H1 (cell line): Measurements from ENCODE around the gene PCDH9. TPM values are rescaled to one million over a fixed set of nuclear protein-coding genes. Genes with fewer than 3 reads are reported as not detected.

Experiments
- HDAC2 ChIP-seq, 2 experiments: fragments of 300-600 bp in 1 of 2; sonication (generic) in 1 of 2; IDR thresholded peaks; 2 replicates each; pipeline ENCODE4 v1.6.1; 2011 to 2012; ENCODE audit warnings: low read depth in 2 of 2, low read length in 2 of 2, mild to moderate bottlenecking in 2 of 2, moderate library complexity in 2 of 2, borderline replicate concordance in 1 of 2, inconsistent platforms in 1 of 2
- TBP ChIP-seq: IDR thresholded peaks from 2 replicates; pipeline ENCODE4 v1.6.1; 2011; ENCODE audit warnings: low read depth, low read length, improper control_type of control experiment
- polyA plus RNA-seq, 7 experiments: library from polyadenylated mRNA; depleted of rRNA in 3 of 7; stranded (reverse) in 5 of 7; unstranded in 2 of 7; fragments of >200 nt in 5 of 7; fragments of 200-250 nt in 2 of 7; gene quantifications; 1 replicate in 5 of 7; 2 replicates in 1 of 7; 4 replicates in 1 of 7; pipeline versions ENCODE4 v1.2.1 to v1.2.3, GENCODE V29; 2011 to 2013; ENCODE audit warnings: missing spikeins in 2 of 7, mixed read lengths in 2 of 7
- total RNA-seq: library from RNA; stranded (reverse); fragmentation: NEBNext Ultra II Directional; extraction: Animal tissue kit (Norgen Biotek cat#: 25700); gene quantifications from 2 replicates; pipeline ENCODE4 v1.2.1, GENCODE V29; 2021
- TF ChIP-seq, protein P1 (sequence below): fragments of 300-600 bp; sonication (generic); IDR thresholded peaks from 2 replicates; pipeline ENCODE4 v1.7.1; 2012; ENCODE audit warnings: low read length, moderate library complexity, mild to moderate bottlenecking, inconsistent platforms; ENCODE audit not compliant: insufficient replicate concordance

PCDH9 gene
- total and polyA plus RNA-seq, 2 of the 8 experiments (the other 6 are each of a cell fraction or from before 2014, with no cell fraction given), result 0.12 to 0.60 TPM

DNA sequence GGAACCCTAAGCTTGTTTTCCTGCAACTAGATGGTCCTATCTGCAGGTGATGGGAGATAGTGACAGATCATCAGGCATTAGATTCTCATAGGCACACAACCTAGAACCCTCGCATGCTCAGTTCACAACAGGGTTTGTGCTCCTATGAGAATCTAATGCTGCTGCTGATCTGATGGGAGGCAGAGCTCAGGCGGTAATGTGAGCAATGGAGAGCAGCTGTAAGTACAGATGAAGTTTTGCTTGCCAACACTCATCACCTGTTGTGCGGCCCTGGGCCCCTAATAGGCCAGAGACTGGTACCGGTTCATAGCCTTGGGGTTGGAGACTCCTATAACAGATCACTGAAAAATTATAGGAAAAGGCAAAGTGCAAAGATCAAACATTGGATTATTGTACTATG is 267.2 kb downstream of the PCDH9 start (continued):
- TF ChIP-seq, protein P1, sequence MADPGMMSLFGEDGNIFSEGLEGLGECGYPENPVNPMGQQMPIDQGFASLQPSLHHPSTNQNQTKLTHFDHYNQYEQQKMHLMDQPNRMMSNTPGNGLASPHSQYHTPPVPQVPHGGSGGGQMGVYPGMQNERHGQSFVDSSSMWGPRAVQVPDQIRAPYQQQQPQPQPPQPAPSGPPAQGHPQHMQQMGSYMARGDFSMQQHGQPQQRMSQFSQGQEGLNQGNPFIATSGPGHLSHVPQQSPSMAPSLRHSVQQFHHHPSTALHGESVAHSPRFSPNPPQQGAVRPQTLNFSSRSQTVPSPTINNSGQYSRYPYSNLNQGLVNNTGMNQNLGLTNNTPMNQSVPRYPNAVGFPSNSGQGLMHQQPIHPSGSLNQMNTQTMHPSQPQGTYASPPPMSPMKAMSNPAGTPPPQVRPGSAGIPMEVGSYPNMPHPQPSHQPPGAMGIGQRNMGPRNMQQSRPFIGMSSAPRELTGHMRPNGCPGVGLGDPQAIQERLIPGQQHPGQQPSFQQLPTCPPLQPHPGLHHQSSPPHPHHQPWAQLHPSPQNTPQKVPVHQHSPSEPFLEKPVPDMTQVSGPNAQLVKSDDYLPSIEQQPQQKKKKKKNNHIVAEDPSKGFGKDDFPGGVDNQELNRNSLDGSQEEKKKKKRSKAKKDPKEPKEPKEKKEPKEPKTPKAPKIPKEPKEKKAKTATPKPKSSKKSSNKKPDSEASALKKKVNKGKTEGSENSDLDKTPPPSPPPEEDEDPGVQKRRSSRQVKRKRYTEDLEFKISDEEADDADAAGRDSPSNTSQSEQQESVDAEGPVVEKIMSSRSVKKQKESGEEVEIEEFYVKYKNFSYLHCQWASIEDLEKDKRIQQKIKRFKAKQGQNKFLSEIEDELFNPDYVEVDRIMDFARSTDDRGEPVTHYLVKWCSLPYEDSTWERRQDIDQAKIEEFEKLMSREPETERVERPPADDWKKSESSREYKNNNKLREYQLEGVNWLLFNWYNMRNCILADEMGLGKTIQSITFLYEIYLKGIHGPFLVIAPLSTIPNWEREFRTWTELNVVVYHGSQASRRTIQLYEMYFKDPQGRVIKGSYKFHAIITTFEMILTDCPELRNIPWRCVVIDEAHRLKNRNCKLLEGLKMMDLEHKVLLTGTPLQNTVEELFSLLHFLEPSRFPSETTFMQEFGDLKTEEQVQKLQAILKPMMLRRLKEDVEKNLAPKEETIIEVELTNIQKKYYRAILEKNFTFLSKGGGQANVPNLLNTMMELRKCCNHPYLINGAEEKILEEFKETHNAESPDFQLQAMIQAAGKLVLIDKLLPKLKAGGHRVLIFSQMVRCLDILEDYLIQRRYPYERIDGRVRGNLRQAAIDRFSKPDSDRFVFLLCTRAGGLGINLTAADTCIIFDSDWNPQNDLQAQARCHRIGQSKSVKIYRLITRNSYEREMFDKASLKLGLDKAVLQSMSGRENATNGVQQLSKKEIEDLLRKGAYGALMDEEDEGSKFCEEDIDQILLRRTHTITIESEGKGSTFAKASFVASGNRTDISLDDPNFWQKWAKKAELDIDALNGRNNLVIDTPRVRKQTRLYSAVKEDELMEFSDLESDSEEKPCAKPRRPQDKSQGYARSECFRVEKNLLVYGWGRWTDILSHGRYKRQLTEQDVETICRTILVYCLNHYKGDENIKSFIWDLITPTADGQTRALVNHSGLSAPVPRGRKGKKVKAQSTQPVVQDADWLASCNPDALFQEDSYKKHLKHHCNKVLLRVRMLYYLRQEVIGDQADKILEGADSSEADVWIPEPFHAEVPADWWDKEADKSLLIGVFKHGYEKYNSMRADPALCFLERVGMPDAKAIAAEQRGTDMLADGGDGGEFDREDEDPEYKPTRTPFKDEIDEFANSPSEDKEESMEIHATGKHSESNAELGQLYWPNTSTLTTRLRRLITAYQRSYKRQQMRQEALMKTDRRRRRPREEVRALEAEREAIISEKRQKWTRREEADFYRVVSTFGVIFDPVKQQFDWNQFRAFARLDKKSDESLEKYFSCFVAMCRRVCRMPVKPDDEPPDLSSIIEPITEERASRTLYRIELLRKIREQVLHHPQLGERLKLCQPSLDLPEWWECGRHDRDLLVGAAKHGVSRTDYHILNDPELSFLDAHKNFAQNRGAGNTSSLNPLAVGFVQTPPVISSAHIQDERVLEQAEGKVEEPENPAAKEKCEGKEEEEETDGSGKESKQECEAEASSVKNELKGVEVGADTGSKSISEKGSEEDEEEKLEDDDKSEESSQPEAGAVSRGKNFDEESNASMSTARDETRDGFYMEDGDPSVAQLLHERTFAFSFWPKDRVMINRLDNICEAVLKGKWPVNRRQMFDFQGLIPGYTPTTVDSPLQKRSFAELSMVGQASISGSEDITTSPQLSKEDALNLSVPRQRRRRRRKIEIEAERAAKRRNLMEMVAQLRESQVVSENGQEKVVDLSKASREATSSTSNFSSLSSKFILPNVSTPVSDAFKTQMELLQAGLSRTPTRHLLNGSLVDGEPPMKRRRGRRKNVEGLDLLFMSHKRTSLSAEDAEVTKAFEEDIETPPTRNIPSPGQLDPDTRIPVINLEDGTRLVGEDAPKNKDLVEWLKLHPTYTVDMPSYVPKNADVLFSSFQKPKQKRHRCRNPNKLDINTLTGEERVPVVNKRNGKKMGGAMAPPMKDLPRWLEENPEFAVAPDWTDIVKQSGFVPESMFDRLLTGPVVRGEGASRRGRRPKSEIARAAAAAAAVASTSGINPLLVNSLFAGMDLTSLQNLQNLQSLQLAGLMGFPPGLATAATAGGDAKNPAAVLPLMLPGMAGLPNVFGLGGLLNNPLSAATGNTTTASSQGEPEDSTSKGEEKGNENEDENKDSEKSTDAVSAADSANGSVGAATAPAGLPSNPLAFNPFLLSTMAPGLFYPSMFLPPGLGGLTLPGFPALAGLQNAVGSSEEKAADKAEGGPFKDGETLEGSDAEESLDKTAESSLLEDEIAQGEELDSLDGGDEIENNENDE, result no peak
- TF ChIP-seq HDAC2 (IDR thresholded peaks at IDR 0.05; ENCODE audit: borderline replicate concordance in 1 of 2, low read depth in 2 of 2, low read length in 2 of 2) (no peak), TBP (no peak)
